ENCODE data around the gene PITX2.

The PITX2 gene

DNA sequence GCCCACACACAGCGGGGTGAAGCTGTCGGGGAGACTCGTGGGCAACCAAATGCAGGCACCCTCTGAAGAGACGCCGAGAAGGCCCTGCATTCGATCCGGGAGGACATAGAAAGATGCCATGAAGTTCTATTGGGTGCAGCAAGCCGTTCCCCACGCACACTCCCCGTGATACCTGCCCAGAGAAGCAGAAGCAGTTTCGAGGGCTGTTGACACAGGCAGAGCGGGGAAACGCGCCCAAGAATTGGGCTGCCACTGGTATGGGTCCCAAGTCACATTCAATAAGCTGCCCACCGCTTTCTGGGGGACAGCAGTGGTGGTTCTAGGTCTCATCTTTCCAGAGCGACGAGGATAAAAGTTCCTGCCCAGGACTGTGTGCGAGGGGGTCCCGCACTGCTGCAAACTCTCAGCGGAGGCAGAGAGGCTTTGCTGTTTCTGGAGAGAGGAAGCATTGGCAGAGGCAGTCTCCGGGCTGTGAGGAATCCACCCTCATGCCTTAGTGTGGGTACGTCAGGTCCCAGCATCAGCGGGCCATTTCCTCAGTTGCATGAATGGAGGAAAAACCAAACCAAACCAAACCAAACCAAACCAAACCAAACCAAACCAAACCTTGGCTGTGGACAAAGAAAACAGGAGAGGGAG, 10.1 kb downstream of the PITX2 start:
- peaks cover 84% of the 10 kb centered on the region for H3K27me3 ChIP-seq (replicated peaks)
- in situ Hi-C loops (cut with HindIII; ENCODE audit: low pct_ligation_motif_present, low sequenced_read_pairs) = no loop called here
- no peak for DNase-seq
- H3K27ac ChIP-seq = no peak overlapping the region
- H3K4me3 ChIP-seq (ENCODE audit: low read depth, low read length) = no peak overlapping the region
- H3K36me3 ChIP-seq (replicated peaks) = no peaks in the 10 kb centered on the region
- TF ChIP-seq, protein P1, sequence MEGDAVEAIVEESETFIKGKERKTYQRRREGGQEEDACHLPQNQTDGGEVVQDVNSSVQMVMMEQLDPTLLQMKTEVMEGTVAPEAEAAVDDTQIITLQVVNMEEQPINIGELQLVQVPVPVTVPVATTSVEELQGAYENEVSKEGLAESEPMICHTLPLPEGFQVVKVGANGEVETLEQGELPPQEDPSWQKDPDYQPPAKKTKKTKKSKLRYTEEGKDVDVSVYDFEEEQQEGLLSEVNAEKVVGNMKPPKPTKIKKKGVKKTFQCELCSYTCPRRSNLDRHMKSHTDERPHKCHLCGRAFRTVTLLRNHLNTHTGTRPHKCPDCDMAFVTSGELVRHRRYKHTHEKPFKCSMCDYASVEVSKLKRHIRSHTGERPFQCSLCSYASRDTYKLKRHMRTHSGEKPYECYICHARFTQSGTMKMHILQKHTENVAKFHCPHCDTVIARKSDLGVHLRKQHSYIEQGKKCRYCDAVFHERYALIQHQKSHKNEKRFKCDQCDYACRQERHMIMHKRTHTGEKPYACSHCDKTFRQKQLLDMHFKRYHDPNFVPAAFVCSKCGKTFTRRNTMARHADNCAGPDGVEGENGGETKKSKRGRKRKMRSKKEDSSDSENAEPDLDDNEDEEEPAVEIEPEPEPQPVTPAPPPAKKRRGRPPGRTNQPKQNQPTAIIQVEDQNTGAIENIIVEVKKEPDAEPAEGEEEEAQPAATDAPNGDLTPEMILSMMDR (IDR thresholded peaks at IDR 0.05; ENCODE audit: low read depth, low read length, missing control alignments) = no peak

DNA sequence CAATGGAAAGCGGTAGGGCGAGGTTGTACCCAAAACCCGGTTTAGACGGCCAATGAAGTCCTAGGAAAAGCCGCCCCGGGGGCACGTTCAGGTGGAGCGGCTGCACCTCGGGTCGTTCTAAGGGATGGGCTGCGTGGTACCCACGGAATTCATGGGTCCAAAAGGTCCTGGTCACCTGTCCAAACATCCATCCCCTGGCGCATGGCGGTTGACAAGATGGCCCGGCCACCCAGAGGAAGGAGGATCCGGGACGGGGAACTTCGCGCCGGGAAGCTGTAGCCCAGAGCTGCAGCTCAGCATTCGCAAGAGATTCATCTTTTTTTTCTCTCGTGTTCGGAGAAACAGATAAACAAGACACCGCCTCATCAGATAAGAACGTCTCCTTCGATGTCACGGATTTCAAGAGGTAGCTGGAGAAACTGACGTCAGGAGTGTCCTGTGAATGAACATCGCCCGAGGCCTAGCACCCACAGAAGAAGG, 10.9 kb downstream of the PITX2 start:
- Histone ChIP-seq H3K36me3 (replicated peaks) (no peaks in the 10 kb centered on the region), H3K27ac (no peak overlapping the region), H3K4me3 (ENCODE audit: low read depth, low read length) (no peak overlapping the region), H3K27me3 (replicated peaks) (peaks cover 76% of the 10 kb centered on the region)
- TF ChIP-seq, protein P1 (IDR thresholded peaks at IDR 0.05; ENCODE audit: low read depth, low read length, missing control alignments) = no peak
- DNase-seq = no peak
- in situ Hi-C loops (cut with HindIII; ENCODE audit: low pct_ligation_motif_present, low sequenced_read_pairs) = no loop called here

DNA sequence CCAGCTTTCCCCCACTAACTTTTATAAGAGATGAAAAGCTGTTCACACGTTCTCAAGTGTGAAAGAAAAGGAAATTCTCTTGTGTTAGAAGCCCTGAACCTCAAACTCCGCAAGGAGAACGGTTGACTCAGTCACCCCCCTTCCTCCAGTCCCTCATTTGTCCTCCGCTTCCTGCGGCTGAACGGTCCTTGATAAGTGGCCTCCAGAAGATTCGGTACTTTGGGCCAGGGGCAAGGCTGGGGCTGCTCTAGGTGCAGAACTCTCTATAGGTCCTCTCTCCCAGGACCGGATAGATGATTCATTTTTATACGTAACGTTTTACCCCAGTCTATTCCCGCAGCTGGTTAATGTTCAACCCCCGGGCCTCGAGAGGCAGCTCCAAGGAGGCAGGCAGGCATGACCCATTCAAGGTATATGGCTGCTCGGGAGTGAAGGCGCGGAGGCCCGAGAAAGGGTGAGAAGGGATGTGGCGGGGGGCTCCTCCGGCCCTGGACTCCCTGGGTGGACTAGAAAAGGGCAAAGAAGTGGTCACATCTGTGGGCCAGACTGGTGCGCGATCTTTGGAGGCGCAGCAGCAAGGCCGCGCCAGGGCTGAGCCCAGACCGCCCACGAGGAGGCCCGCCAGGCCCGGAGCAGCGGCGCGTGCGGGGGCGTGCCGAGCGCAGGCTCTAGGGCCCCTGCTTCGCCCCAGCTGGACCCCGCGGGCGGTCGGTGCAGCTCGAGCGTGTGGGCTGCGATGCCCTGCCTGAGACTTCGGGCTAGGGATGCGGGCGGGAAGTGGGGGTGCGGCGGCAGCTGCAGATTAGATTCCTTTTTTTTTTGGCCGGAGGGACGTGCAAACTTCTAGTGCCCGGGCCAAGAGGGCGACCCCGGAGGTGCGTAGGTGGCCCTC, 11.7 kb downstream of the PITX2 start:
- no peak overlapping the region for H3K27ac ChIP-seq
- in situ Hi-C loops (cut with HindIII; ENCODE audit: low pct_ligation_motif_present, low sequenced_read_pairs) = no loop called here
- peaks cover 70% of the 10 kb centered on the region for H3K27me3 ChIP-seq (replicated peaks)
- no peak for DNase-seq
- TF ChIP-seq, protein P1 (IDR thresholded peaks at IDR 0.05; ENCODE audit: low read depth, low read length, missing control alignments) = no peak
- H3K36me3 ChIP-seq (replicated peaks) = no peaks in the 10 kb centered on the region
- H3K4me3 ChIP-seq (ENCODE audit: low read depth, low read length) = no peak overlapping the region

DNA sequence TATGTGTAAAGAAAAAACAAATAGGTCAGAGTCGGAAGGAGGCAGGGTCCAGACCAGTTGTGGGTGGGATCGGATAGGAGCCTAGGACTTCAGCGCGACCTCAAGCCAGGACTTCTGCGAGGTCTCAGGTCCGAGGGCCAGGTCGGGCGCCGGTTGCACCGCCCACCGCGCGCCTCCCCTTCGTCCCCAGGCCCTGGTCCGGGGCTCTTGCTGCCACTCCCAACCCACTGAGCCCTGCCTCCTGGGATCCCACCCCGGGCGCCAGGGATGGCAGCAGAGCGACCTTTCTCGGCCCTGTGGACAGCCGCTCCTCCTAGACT, 12.3 kb downstream of the PITX2 start:
- TF ChIP-seq, protein P1 (IDR thresholded peaks at IDR 0.05; ENCODE audit: low read depth, low read length, missing control alignments) = no peak

DNA sequence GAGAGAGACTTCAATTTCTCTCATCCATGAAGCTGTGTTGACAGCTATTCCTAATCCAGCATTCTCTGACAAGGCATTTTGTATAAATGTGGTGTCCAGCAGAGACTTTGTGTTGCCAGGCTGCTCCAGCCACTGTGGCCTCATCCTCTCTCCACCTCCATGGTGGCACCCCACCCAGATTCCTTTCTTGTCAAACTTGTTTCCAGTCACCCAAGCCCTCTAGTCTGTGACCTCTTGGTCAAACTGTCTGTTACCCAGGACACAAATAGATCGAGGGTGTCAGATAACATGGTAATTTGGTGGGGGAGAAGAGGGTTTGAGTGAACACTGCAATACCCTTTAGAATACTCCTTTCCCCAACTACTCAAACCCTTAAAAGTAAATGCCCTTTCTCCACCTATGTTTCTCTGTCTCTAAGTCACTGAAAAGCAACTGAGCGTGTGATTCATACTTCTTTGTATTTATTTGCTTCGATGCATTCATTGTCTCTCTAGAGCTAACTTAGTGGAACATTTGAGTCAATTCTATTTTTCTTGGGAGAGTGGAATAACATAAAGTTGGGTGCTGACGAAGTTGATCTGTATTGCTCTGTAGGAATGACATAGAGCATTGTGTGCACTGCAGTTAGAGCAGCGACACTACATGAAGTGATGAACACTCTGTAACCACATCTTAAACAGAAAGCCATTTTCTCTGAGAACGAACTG, 13.7 kb downstream of the PITX2 start:
- in situ Hi-C loops (cut with HindIII; ENCODE audit: low pct_ligation_motif_present, low sequenced_read_pairs) = no loop called here
- Histone ChIP-seq H3K27me3 (replicated peaks) (peaks cover 50% of the 10 kb centered on the region), H3K4me3 (ENCODE audit: low read depth, low read length) (no peak overlapping the region), H3K27ac (no peak overlapping the region), H3K36me3 (replicated peaks) (no peaks in the 10 kb centered on the region)
- DNase-seq = no peak
- TF ChIP-seq, protein P1 (IDR thresholded peaks at IDR 0.05; ENCODE audit: low read depth, low read length, missing control alignments) = no peak

More for the DNA sequence above, 12.3 kb downstream of the PITX2 start:
- no peak overlapping the region for H3K27ac ChIP-seq
- in situ Hi-C loops (cut with HindIII; ENCODE audit: low pct_ligation_motif_present, low sequenced_read_pairs) = no loop called here
- H3K27me3 ChIP-seq (replicated peaks) = peaks cover 64% of the 10 kb centered on the region
- no peaks in the 10 kb centered on the region for H3K36me3 ChIP-seq (replicated peaks)
- H3K4me3 ChIP-seq (ENCODE audit: low read depth, low read length) = no peak overlapping the region
- no peak for DNase-seq

Measured in brain microvascular endothelial cell (primary cell).